HEK293T (cell line): ENCODE data around the gene IL1RAPL1.

ENCODE experiments used
- CTCF ChIA-PET: fragments of 350-600 bp; formaldehyde crosslinking; extraction: SDS; loops from one replicate; lab custom pipeline; 2021; ENCODE audit warnings: antibody characterized with exemption, inconsistent platforms; lab: Yijun Ruan, JAX
- POLR2A ChIA-PET: fragments of 350-600 bp; formaldehyde crosslinking; extraction: SDS; loops from one replicate; lab custom pipeline; 2020; ENCODE audit warnings: antibody characterized with exemption, inconsistent platforms; lab: Yijun Ruan, JAX
- DNase-seq: peaks from one replicate; pipeline ENCODE4 v3.0.0; 2012; ENCODE audit warnings: mixed read lengths; ENCODE audit errors: extremely low spot score
- ARNT ChIP-seq: fragments of 450-650 bp; IDR thresholded peaks from 2 replicates; pipeline ENCODE4 v1.6.1; 2017; ENCODE audit warnings: mild to moderate bottlenecking
- BHLHE40 ChIP-seq: fragments of 450-650 bp; IDR thresholded peaks from 2 replicates; pipeline ENCODE4 v1.6.1; 2016; ENCODE audit warnings: mild to moderate bottlenecking, moderate library complexity, borderline replicate concordance
- CTBP1 ChIP-seq: fragments of 450-650 bp; IDR thresholded peaks from 2 replicates; pipeline ENCODE4 v1.6.1; 2016; ENCODE audit warnings: borderline replicate concordance
- ELF4 ChIP-seq: fragments of 450-650 bp; IDR thresholded peaks from 2 replicates; pipeline ENCODE4 v1.6.1; 2017; ENCODE audit warnings: antibody characterized with exemption
- FOXA1 ChIP-seq: fragments of 450-650 bp; IDR thresholded peaks from 2 replicates; pipeline ENCODE4 v1.6.1; 2016; ENCODE audit warnings: mild to moderate bottlenecking
- FOXK2 ChIP-seq: fragments of 450-650 bp; IDR thresholded peaks from 2 replicates; pipeline ENCODE4 v1.6.1; 2016; ENCODE audit warnings: mild to moderate bottlenecking
- FOXM1 ChIP-seq: fragments of 450-650 bp; IDR thresholded peaks from 2 replicates; pipeline ENCODE4 v1.6.1; 2017; ENCODE audit warnings: mild to moderate bottlenecking, borderline replicate concordance
- HDGF ChIP-seq: fragments of 450-650 bp; IDR thresholded peaks from 2 replicates; pipeline ENCODE4 v1.6.1; 2017; ENCODE audit warnings: antibody characterized with exemption, borderline replicate concordance
- L3MBTL2 ChIP-seq: fragments of 450-650 bp; conservative IDR thresholded peaks from 2 replicates; pipeline ENCODE4 v1.6.1; 2016; ENCODE audit warnings: mild to moderate bottlenecking
- LEF1 ChIP-seq: fragments of 450-650 bp; IDR thresholded peaks from 2 replicates; pipeline ENCODE4 v1.6.1; 2017; ENCODE audit warnings: mild to moderate bottlenecking, borderline replicate concordance
- NFRKB ChIP-seq: fragments of 450-650 bp; IDR thresholded peaks from 2 replicates; pipeline ENCODE4 v1.6.1; 2016; ENCODE audit warnings: mild to moderate bottlenecking, moderate library complexity
- PKNOX1 ChIP-seq: fragments of 450-650 bp; IDR thresholded peaks from 2 replicates; pipeline ENCODE4 v1.6.1; 2016
- SP1 ChIP-seq: fragments of 450-650 bp; IDR thresholded peaks from 2 replicates; pipeline ENCODE4 v1.6.1; 2017
- SUZ12 ChIP-seq: fragments of 450-650 bp; IDR thresholded peaks from 2 replicates; pipeline ENCODE4 v1.6.1; 2016; ENCODE audit warnings: mild to moderate bottlenecking
- TARDBP ChIP-seq: fragments of 450-650 bp; IDR thresholded peaks from 2 replicates; pipeline ENCODE4 v1.6.1; 2016
- ZNF384 ChIP-seq: fragments of 450-650 bp; IDR thresholded peaks from 2 replicates; pipeline ENCODE4 v1.6.1; 2016

IL1RAPL1 gene

GRCh38 chrX:29145316-29145715 lies 558.1 kb downstream of the IL1RAPL1 start:
- CTCF ChIA-PET = no interaction called here
- DNase-seq = no peak
- TF ChIP-seq L3MBTL2 (no peak), TARDBP (no peak), FOXA1 (no peak), HDGF (no peak), CTBP1 (no peak), ZNF384 (no peak), FOXK2 (no peak), SUZ12 (no peak), ELF4 (no peak)
- POLR2A ChIA-PET = no interaction called here

GRCh38 chrX:29148511-29148910 lies 561.3 kb downstream of the IL1RAPL1 start:
- DNase-seq = no peak
- TF ChIP-seq HDGF = no peak
- TF ChIP-seq ELF4 = no peak
- TF ChIP-seq PKNOX1 = no peak
- no peak for TF ChIP-seq NFRKB
- no peak for TF ChIP-seq FOXA1
- TF ChIP-seq FOXM1 = no peak
- no peak for TF ChIP-seq ZNF384
- ChIA-PET POLR2A (no interaction called here), CTCF (no interaction called here)

DNA sequence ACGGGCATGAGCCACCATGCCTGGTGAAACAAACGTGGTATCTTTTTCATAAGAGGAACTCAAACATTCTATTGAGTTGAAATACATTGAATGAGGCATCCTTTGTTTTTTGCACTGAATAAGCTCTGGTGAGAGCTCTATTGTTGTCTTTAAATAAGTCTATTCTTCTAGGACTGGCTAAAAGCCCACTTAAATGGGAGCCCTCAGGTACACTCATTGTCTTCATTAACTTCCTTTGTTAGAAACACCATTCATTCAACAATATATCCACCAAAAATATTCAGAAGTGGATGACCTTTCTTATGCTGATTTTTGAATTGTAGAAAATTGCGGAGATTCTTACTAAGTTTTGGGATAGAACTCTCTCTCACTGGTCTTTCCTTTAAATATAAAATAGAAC lies 568.0 kb downstream of the IL1RAPL1 start:
- no peak for DNase-seq
- ChIA-PET CTCF (no interaction called here), POLR2A (no interaction called here)
- no peak for TF ChIP-seq FOXK2
- TF ChIP-seq FOXM1 = no peak
- TF ChIP-seq ZNF384 = no peak
- TF ChIP-seq L3MBTL2 = no peak
- TF ChIP-seq ARNT = no peak
- TF ChIP-seq TARDBP = no peak
- TF ChIP-seq SP1 = no peak
- no peak for TF ChIP-seq FOXA1
- TF ChIP-seq NFRKB = no peak
- TF ChIP-seq SUZ12 = no peak
- no peak for TF ChIP-seq HDGF
- no peak for TF ChIP-seq ELF4
- no peak for TF ChIP-seq BHLHE40
- TF ChIP-seq LEF1 = no peak
- TF ChIP-seq PKNOX1 = no peak
- no peak for TF ChIP-seq CTBP1

- ChIA-PET CTCF (no interaction called here), POLR2A (no interaction called here)
- no peak for DNase-seq
- TF ChIP-seq ZNF384 = no peak
- TF ChIP-seq ELF4 = no peak
- TF ChIP-seq TARDBP = no peak
- no peak for TF ChIP-seq FOXK2
- TF ChIP-seq PKNOX1 = no peak
- TF ChIP-seq HDGF = no peak
- no peak for TF ChIP-seq CTBP1
- no peak for TF ChIP-seq L3MBTL2
- TF ChIP-seq NFRKB = no peak
- no peak for TF ChIP-seq SP1
- TF ChIP-seq BHLHE40 = no peak
- no peak for TF ChIP-seq ARNT
- no peak for TF ChIP-seq SUZ12
- TF ChIP-seq FOXM1 = no peak
- TF ChIP-seq LEF1 = no peak
- no peak for TF ChIP-seq FOXA1
Observed at GRCh38 chrX:29172880-29173279, 585.6 kb downstream of the IL1RAPL1 start.

- TF ChIP-seq TARDBP = no peak
- TF ChIP-seq FOXM1 = no peak
- TF ChIP-seq FOXA1 = no peak
- no peak for TF ChIP-seq SUZ12
- no peak for TF ChIP-seq BHLHE40
- TF ChIP-seq HDGF = no peak
- TF ChIP-seq LEF1 = no peak
- TF ChIP-seq CTBP1 = no peak
- TF ChIP-seq PKNOX1 = no peak
- TF ChIP-seq L3MBTL2 = no peak
- CTCF ChIA-PET = no interaction called here
- POLR2A ChIA-PET = no interaction called here
- no peak for DNase-seq
Observed at GRCh38 chrX:29187264-29187663, 600.0 kb downstream of the IL1RAPL1 start.

GRCh38 chrX:29196501-29196900 lies 609.3 kb downstream of the IL1RAPL1 start:
- ChIA-PET POLR2A (no interaction called here), CTCF (no interaction called here)
- TF ChIP-seq PKNOX1 = no peak
- no peak for TF ChIP-seq ZNF384
- TF ChIP-seq BHLHE40 = no peak
- no peak for TF ChIP-seq FOXA1
- TF ChIP-seq NFRKB = no peak
- TF ChIP-seq CTBP1 = no peak
- no peak for TF ChIP-seq HDGF
- no peak for TF ChIP-seq ELF4
- TF ChIP-seq TARDBP = no peak
- TF ChIP-seq LEF1 = no peak
- TF ChIP-seq SP1 = no peak
- TF ChIP-seq SUZ12 = no peak
- TF ChIP-seq FOXM1 = no peak
- TF ChIP-seq L3MBTL2 = no peak
- no peak for TF ChIP-seq ARNT
- TF ChIP-seq FOXK2 = no peak
- no peak for DNase-seq
